Spleen (tissue), 11 donors: ENCODE results near the gene IL21R. TPM values are rescaled to one million over a fixed set of nuclear protein-coding genes. Genes with fewer than 3 reads are reported as not detected.
A peak's percentile ranks its signal among the peaks of the same experiment; 100 is the strongest.

Experiments
- DNase-seq: peaks from one replicate; pipeline ENCODE4 v3.0.0-alpha.2; 2020
- H3K27ac ChIP-seq, 8 donors: fragments of 200-600 bp; sonication (generic) in 7 of 8; 1 replicate in 4 of 8; 2 replicates in 4 of 8; pipeline versions ENCODE4 v1.5.0 to v1.8.0; 2016 to 2021; ENCODE audit warnings: inconsistent platforms in 4 of 8, mild to moderate bottlenecking in 4 of 8, moderate library complexity in 1 of 8
- H3K27me3 ChIP-seq, 7 donors: fragments of 200-600 bp; sonication (generic) in 6 of 7; replicated peaks in 1 of 7; 1 replicate in 4 of 7; 2 replicates in 3 of 7; pipeline versions ENCODE4 v1.5.0 to v1.8.0; 2016 to 2021; ENCODE audit warnings: inconsistent platforms in 3 of 7, mild to moderate bottlenecking in 1 of 7
- H3K36me3 ChIP-seq, 6 donors: fragments of 200-600 bp; sonication (generic) in 5 of 6; 1 replicate in 4 of 6; 2 replicates in 2 of 6; pipeline versions ENCODE4 v1.5.0 to v1.8.0; 2016 to 2021; ENCODE audit warnings: inconsistent platforms in 2 of 6
- H3K4me1 ChIP-seq, 6 donors: fragments of 200-600 bp; sonication (generic) in 5 of 6; 1 replicate in 3 of 6; 2 replicates in 3 of 6; pipeline versions ENCODE4 v1.5.0 to v1.8.0; 2016 to 2021; ENCODE audit warnings: inconsistent platforms in 3 of 6
- H3K4me3 ChIP-seq, 8 donors: fragments of 200-600 bp; sonication (generic) in 7 of 8; 1 replicate in 4 of 8; 2 replicates in 4 of 8; pipeline versions ENCODE4 v1.5.0 to v1.8.0; 2016 to 2021; ENCODE audit warnings: inconsistent platforms in 4 of 8, mild to moderate bottlenecking in 4 of 8, moderate library complexity in 2 of 8
- H3K9me3 ChIP-seq, 8 donors: fragments of 200-600 bp; sonication (generic) in 7 of 8; 1 replicate in 4 of 8; 2 replicates in 4 of 8; pipeline versions ENCODE4 v1.5.0 to v1.8.0; 2016 to 2021; ENCODE audit warnings: inconsistent platforms in 4 of 8
- CTCF ChIP-seq, 11 experiments: fragments of 200-600 bp in 7 of 11; fragments of 450-650 bp in 4 of 11; sonication (generic) in 4 of 11; IDR thresholded peaks in 8 of 11; conservative IDR thresholded peaks in 3 of 11; 1 replicate in 7 of 11; 2 replicates in 4 of 11; pipeline versions ENCODE4 v1.4.0 to v1.8.0; 2016 to 2021; ENCODE audit warnings: antibody characterized with exemption in 11 of 11, inconsistent platforms in 4 of 11, mild to moderate bottlenecking in 1 of 11
- POLR2A ChIP-seq, 3 donors: fragments of 450-650 bp; IDR thresholded peaks; one replicate each; pipeline ENCODE4 v1.5.1; 2017; ENCODE audit warnings: antibody characterized with exemption in 3 of 3, mild to moderate bottlenecking in 1 of 3
- POLR2AphosphoS5 ChIP-seq, 3 donors: sonication (generic); formaldehyde crosslinking; IDR thresholded peaks; one replicate each; pipeline ENCODE4 v1.5.1; 2017; ENCODE audit warnings: antibody characterized with exemption in 3 of 3
- WGBS, 5 donors: extraction: QIAGEN DNeasy Blood & Tissue Kit in 3 of 5; methylation state at CpG; one replicate each; pipeline versions ENCODE4 v1.1.5 to v1.1.7; 2013 to 2018; 5-methylcytosine and 5-hydroxymethylcytosine counted together
- intact Hi-C: fragments of 100-400 bp; cut with DNase I; formaldehyde crosslinking; loops from one replicate; pipeline ENCODE4 v1.15.0; 2023; ENCODE audit warnings: low total_unique reads
- polyA plus RNA-seq, 3 donors: library from polyadenylated mRNA; stranded (reverse); fragments of 200-250 nt; gene quantifications; one replicate each; pipeline ENCODE4 v1.2.1, GENCODE V29; 2013
- total RNA-seq, 7 donors: library from RNA; depleted of rRNA in 3 of 7; stranded (reverse); fragments of >200 nt in 3 of 7; fragmentation: NEBNext Ultra II Directional in 4 of 7; extraction: Animal tissue kit (Norgen Biotek cat#: 25700) in 4 of 7; gene quantifications; one replicate each; pipeline versions ENCODE4 v1.1.0 to v1.2.1, GENCODE V29; 2016 to 2021
- donor health status: healthy with polysubstance abuse.
- donor health status: DM: no; HTN: no; CAD: no; lungs with moderate emphysema.
- donor health status: DM: no; HTN: no; CAD: no.
- donor health status: Bipolar disorder and iron deficiency.
- donor health status: healthy.
- donor health status: DM: no; HTN: no; CAD: no.
- donor health status: DM: yes; HTN: yes; CAD: no.

The IL21R gene
- total and polyA plus RNA-seq, 10 donors: 2.7 to 19.7 (median 12.0) TPM

- peak; percentile 75 for DNase-seq
- Histone ChIP-seq H3K36me3 (peaks cover 0 to 34% (median 3%) of the 10 kb centered on the region in 6 donors), H3K27me3 (peaks cover 0 to 32% (median 0%) of the 10 kb centered on the region in 7 donors), H3K27ac (no peak overlapping the region), H3K4me1 (peaks cover 9 to 88% (median 51%) of the 10 kb centered on the region in 6 donors), H3K9me3 (no peaks in the 10 kb centered on the region), H3K4me3 (no peak overlapping the region)
- WGBS, 5 donors: 51 to 69% (median 58%) methylated on average over 13 to 16 of the region's 16 CpGs
- intact Hi-C loops: no loop called here
- TF ChIP-seq POLR2A (IDR thresholded peaks at IDR 0.05): no peak
- TF ChIP-seq CTCF (IDR thresholded peaks at IDR 0.05 in 8 of 11, conservative IDR thresholded peaks at IDR 0.05 in 3 of 11): no peak
- no peak for TF ChIP-seq POLR2AphosphoS5 (IDR thresholded peaks at IDR 0.05)
These were observed 28.0 kb downstream of the IL21R start for GRCh38 chr16:27429981-27430441.

GRCh38 chr16:27430512-27430911, 28.5 kb downstream of the IL21R start:
- H3K27ac ChIP-seq: no peak overlapping the region
- no peak for TF ChIP-seq POLR2AphosphoS5 (IDR thresholded peaks at IDR 0.05)
- WGBS, 5 donors: 74 to 88% (median 80%) methylated on average over 7 of the region's 7 CpGs
- peaks cover 0 to 32% (median 0%) of the 10 kb centered on the region in 7 donors for H3K27me3 ChIP-seq
- H3K4me1 ChIP-seq: peaks cover 9 to 83% (median 51%) of the 10 kb centered on the region in 6 donors
- H3K4me3 ChIP-seq: no peak overlapping the region
- H3K36me3 ChIP-seq: peaks cover 0 to 36% (median 3%) of the 10 kb centered on the region in 6 donors
- intact Hi-C loops: no loop called here
- H3K9me3 ChIP-seq: no peaks in the 10 kb centered on the region
- no peak for DNase-seq

GRCh38 chr16:27430923-27431484, 29.0 kb downstream of the IL21R start:
- intact Hi-C loops: no loop called here
- peak; percentile 71 for DNase-seq
- H3K4me1 ChIP-seq: peaks cover 8 to 78% (median 50%) of the 10 kb centered on the region in 6 donors
- peaks cover 0 to 41% (median 3%) of the 10 kb centered on the region in 6 donors for H3K36me3 ChIP-seq
- H3K4me3 ChIP-seq: no peak overlapping the region
- no peak overlapping the region for H3K27ac ChIP-seq
- 28 to 46% (median 30%) methylated on average over 6 to 10 of the region's 10 CpGs for WGBS, 5 donors
- no peaks in the 10 kb centered on the region for H3K9me3 ChIP-seq
- peaks cover 0 to 32% (median 0%) of the 10 kb centered on the region in 7 donors for H3K27me3 ChIP-seq
- TF ChIP-seq CTCF (IDR thresholded peaks at IDR 0.05 in 8 of 11, conservative IDR thresholded peaks at IDR 0.05 in 3 of 11) (no peak), POLR2AphosphoS5 (IDR thresholded peaks at IDR 0.05) (peak in 1 of 3 donors; percentile 14)

- peak; percentile 34 for DNase-seq
- Histone ChIP-seq H3K4me1 (peaks cover 1 to 68% (median 40%) of the 10 kb centered on the region in 6 donors), H3K4me3 (no peak overlapping the region), H3K27me3 (peaks cover 0 to 32% (median 0%) of the 10 kb centered on the region in 7 donors), H3K36me3 (peaks cover 0 to 49% (median 3%) of the 10 kb centered on the region in 6 donors), H3K27ac (peak overlapping the region in 1 of 8 donors; percentile 6), H3K9me3 (no peaks in the 10 kb centered on the region)
- intact Hi-C loops: no loop called here
- TF ChIP-seq POLR2AphosphoS5 (IDR thresholded peaks at IDR 0.05): no peak
- no peak for TF ChIP-seq POLR2A (IDR thresholded peaks at IDR 0.05)
- no peak for TF ChIP-seq CTCF (IDR thresholded peaks at IDR 0.05 in 8 of 11, conservative IDR thresholded peaks at IDR 0.05 in 3 of 11)
- WGBS, 5 donors: 81 to 86% (median 81%) methylated on average over 13 to 15 of the region's 15 CpGs
These were observed 30.0 kb downstream of the IL21R start for GRCh38 chr16:27431773-27432532.
